Gastroesophageal sphincter (tissue), 4 donors: ENCODE data around the gene KIF21A. TPM values are rescaled to one million over a fixed set of nuclear protein-coding genes. Genes with fewer than 3 reads are reported as not detected.

ENCODE experiments used
- ATAC-seq: fragments of 150-250 bp; one replicate; pipeline ENCODE4 v1.9.1; 2016; ENCODE audit warnings: mild to moderate bottlenecking, moderate library complexity
- H3K27ac ChIP-seq, 4 donors: fragments of 200-600 bp; sonication (generic) in 3 of 4; 1 replicate in 3 of 4; 2 replicates in 1 of 4; pipeline ENCODE4 v1.5.1; 2016 to 2019
- H3K27me3 ChIP-seq: fragments of 200-600 bp; sonication (generic); one replicate; pipeline ENCODE4 v1.5.1; 2019
- H3K36me3 ChIP-seq, 2 donors: fragments of 200-600 bp; sonication (generic); one replicate each; pipeline ENCODE4 v1.5.1; 2019; ENCODE audit warnings: control low read depth in 1 of 2
- H3K4me1 ChIP-seq, 3 donors: fragments of 200-600 bp; sonication (generic); 1 replicate in 2 of 3; 2 replicates in 1 of 3; pipeline ENCODE4 v1.5.1; 2016 to 2019; ENCODE audit warnings: control low read depth in 2 of 3
- H3K4me3 ChIP-seq, 2 donors: fragments of 200-600 bp; sonication (generic); one replicate each; pipeline ENCODE4 v1.5.1; 2019; ENCODE audit warnings: mild to moderate bottlenecking in 1 of 2, moderate library complexity in 1 of 2
- H3K9me3 ChIP-seq, 3 donors: fragments of 200-600 bp; sonication (generic); one replicate each; pipeline ENCODE4 v1.5.1; 2017 to 2019; ENCODE audit warnings: control low read depth in 2 of 3
- EP300 ChIP-seq: sonication (generic); formaldehyde crosslinking; IDR thresholded peaks from one replicate; pipeline ENCODE4 v1.6.1; 2017; ENCODE audit warnings: antibody characterized with exemption, mild to moderate bottlenecking
- POLR2A ChIP-seq, 2 donors: fragments of 450-650 bp; IDR thresholded peaks; one replicate each; pipeline ENCODE4 v1.6.1; 2017; ENCODE audit warnings: antibody characterized with exemption in 2 of 2, mild to moderate bottlenecking in 2 of 2, moderate library complexity in 1 of 2
- POLR2AphosphoS5 ChIP-seq: sonication (generic); formaldehyde crosslinking; IDR thresholded peaks from one replicate; pipeline ENCODE4 v1.6.1; 2017; ENCODE audit warnings: antibody characterized with exemption
- WGBS, 2 donors: methylation state at CpG; one replicate each; pipeline ENCODE4 v1.1.5; 2018; ENCODE audit warnings: low coverage in 1 of 2; 5-methylcytosine and 5-hydroxymethylcytosine counted together
- total RNA-seq, 4 donors: library from RNA; depleted of rRNA; stranded (reverse); fragments of >200 nt; gene quantifications; one replicate each; pipeline ENCODE4 v1.1.0, GENCODE V29; 2016
- TF ChIP-seq, protein P1 (sequence below), 4 experiments: fragments of 200-600 bp in 2 of 4; fragments of 450-650 bp in 2 of 4; sonication (generic) in 1 of 4; IDR thresholded peaks; one replicate each; pipeline ENCODE4 v1.5.1; 2017 to 2019; ENCODE audit warnings: antibody characterized with exemption in 4 of 4, mild to moderate bottlenecking in 2 of 4, moderate library complexity in 2 of 4

KIF21A gene
- total RNA-seq, 4 donors from 2014 or later = 6.7 to 27.2 (median 10.9) TPM

GRCh38 chr12:39443929-39444209 lies 949 bp upstream of the KIF21A start:
- peaks cover 0 to 21% (median 5%) of the 10 kb centered on the region in 3 donors for H3K4me1 ChIP-seq
- no peak for TF ChIP-seq POLR2AphosphoS5
- TF ChIP-seq, protein P1, sequence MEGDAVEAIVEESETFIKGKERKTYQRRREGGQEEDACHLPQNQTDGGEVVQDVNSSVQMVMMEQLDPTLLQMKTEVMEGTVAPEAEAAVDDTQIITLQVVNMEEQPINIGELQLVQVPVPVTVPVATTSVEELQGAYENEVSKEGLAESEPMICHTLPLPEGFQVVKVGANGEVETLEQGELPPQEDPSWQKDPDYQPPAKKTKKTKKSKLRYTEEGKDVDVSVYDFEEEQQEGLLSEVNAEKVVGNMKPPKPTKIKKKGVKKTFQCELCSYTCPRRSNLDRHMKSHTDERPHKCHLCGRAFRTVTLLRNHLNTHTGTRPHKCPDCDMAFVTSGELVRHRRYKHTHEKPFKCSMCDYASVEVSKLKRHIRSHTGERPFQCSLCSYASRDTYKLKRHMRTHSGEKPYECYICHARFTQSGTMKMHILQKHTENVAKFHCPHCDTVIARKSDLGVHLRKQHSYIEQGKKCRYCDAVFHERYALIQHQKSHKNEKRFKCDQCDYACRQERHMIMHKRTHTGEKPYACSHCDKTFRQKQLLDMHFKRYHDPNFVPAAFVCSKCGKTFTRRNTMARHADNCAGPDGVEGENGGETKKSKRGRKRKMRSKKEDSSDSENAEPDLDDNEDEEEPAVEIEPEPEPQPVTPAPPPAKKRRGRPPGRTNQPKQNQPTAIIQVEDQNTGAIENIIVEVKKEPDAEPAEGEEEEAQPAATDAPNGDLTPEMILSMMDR (IDR thresholded peaks at IDR 0.05) = no peak
- TF ChIP-seq EP300 = no peak
- no peak for TF ChIP-seq POLR2A (IDR thresholded peaks at IDR 0.05)
- no peaks in the 10 kb centered on the region for H3K36me3 ChIP-seq
- H3K4me3 ChIP-seq = peak overlapping the region; percentile 68 to 95
- ATAC-seq = no peak
- H3K27ac ChIP-seq = peak overlapping the region; percentile 54 to 95 (median 91)
- no peaks in the 10 kb centered on the region for H3K9me3 ChIP-seq
- no peaks in the 10 kb centered on the region for H3K27me3 ChIP-seq

GRCh38 chr12:39442831-39443080 lies 164 bp downstream of the KIF21A start:
- H3K27ac ChIP-seq = peak overlapping the region; percentile 71 to 95 (median 91)
- peak overlapping the region; percentile 68 to 95 for H3K4me3 ChIP-seq
- H3K36me3 ChIP-seq = no peaks in the 10 kb centered on the region
- ATAC-seq = peak; percentile 14
- H3K4me1 ChIP-seq = peaks cover 0 to 21% (median 5%) of the 10 kb centered on the region in 3 donors
- WGBS, 2 donors = no CpG with 5 or more reads among the region's 34 CpGs
- peak in 1 of 2 donors; percentile 85 for TF ChIP-seq POLR2A (IDR thresholded peaks at IDR 0.05)
- TF ChIP-seq EP300 = no peak
- no peaks in the 10 kb centered on the region for H3K9me3 ChIP-seq
- no peaks in the 10 kb centered on the region for H3K27me3 ChIP-seq

GRCh38 chr12:39441963-39442830 lies 723 bp downstream of the KIF21A start:
- Histone ChIP-seq H3K27me3 (no peaks in the 10 kb centered on the region), H3K36me3 (no peaks in the 10 kb centered on the region), H3K9me3 (no peaks in the 10 kb centered on the region), H3K4me1 (peaks cover 0 to 21% (median 5%) of the 10 kb centered on the region in 3 donors), H3K4me3 (peak overlapping the region; percentile 68 to 95), H3K27ac (peak overlapping the region; percentile 71 to 95 (median 91))
- peak; percentile 0 for ATAC-seq
- TF ChIP-seq EP300 = no peak
- TF ChIP-seq, protein P1 (IDR thresholded peaks at IDR 0.05) = no peak
- TF ChIP-seq POLR2A (IDR thresholded peaks at IDR 0.05) = no peak
- TF ChIP-seq POLR2AphosphoS5 = no peak
- 11 to 25% methylated on average over 9 to 19 of the region's 49 CpGs for WGBS, 2 donors

DNA sequence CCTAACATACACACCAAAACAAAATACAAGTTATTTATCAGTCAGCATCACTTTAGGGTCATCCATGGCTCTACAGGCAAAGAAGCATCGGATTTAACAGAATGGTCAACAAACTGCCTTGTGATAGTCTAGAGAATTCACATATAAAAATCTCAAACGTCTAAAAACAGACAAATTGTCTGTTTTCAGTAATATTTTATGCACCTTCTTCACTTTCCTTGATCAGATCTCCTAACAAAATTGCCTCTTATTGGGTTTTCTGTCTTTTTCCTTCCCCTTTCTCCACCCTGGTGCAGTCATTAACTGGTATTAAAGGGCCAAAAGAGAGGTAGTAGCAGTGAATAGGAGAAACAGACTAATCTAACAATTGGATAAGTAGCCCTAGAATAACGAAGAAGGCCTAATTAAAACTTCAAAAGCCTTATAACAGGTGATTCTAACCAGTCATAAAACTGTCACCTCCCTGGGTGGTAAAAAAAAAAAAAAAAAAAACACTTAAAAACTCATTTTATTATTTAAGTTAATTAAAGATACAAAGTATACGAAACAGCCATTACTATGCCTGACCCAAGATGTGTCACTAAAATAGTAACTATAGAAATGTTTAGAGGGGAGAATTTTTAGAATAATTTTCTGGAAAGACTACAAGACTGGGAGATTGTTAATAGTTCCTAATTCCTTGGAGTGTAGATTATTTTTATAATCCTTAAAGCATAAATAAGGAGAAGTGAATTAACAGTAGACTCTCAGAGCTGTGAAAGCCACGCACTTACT lies 1.5 kb downstream of the KIF21A start:
- Histone ChIP-seq H3K4me3 (peak overlapping the region; percentile 68 to 95), H3K27ac (peak overlapping the region in 3 of 4 donors; percentile 91 to 95 (median 91)), H3K36me3 (no peaks in the 10 kb centered on the region), H3K27me3 (no peaks in the 10 kb centered on the region), H3K9me3 (no peaks in the 10 kb centered on the region), H3K4me1 (peaks cover 0 to 21% (median 5%) of the 10 kb centered on the region in 3 donors)
- 54 to 58% methylated on average over 4 to 5 of the region's 5 CpGs for WGBS, 2 donors
- no peak for ATAC-seq
- TF ChIP-seq POLR2AphosphoS5 (no peak), EP300 (no peak), POLR2A (IDR thresholded peaks at IDR 0.05) (no peak)
- TF ChIP-seq, protein P1 (IDR thresholded peaks at IDR 0.05) = no peak

GRCh38 chr12:39440781-39441180 lies 2.1 kb downstream of the KIF21A start:
- Histone ChIP-seq H3K4me1 (peaks cover 0 to 21% (median 5%) of the 10 kb centered on the region in 3 donors), H3K4me3 (no peak overlapping the region), H3K36me3 (no peaks in the 10 kb centered on the region), H3K9me3 (no peaks in the 10 kb centered on the region), H3K27ac (no peak overlapping the region), H3K27me3 (no peaks in the 10 kb centered on the region)
- no peak for ATAC-seq
- TF ChIP-seq POLR2A (IDR thresholded peaks at IDR 0.05) = no peak
- TF ChIP-seq POLR2AphosphoS5 = no peak
- TF ChIP-seq EP300 = no peak
- TF ChIP-seq, protein P1 (IDR thresholded peaks at IDR 0.05) = no peak
- WGBS, 2 donors = 54 to 87% methylated on average over 2 of the region's 2 CpGs
